ENCODE data around the gene ELK3. TPM values are rescaled to one million over a fixed set of nuclear protein-coding genes. Genes with fewer than 3 reads are reported as not detected.
"Not testable (repeated sequence)": the region's sequence is repeated elsewhere in the genome, so short reads cannot be mapped to it uniquely, and the experiment has no call there.

Gene ELK3
- total RNA-seq, 2 experiments from 2014 or later: 7.7 TPM

DNA sequence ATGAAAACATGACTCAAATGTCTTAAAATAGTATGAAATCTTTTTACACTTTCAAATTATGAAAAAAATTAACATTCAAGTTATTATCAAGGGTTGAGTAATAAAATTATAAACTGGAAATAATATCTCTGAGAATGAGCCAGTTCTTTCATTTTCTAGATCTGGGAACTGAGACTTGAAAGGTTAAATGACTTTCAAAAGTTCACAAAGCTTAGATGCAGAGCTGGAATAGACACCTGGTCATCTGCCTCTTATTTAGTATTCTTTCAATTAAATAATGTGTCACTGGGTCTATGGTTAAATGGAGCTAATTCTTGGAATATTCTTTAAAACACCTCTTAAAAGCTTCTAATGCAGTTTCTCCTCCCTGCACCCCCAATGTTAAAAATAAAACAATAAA lies 119.4 kb downstream of the ELK3 start:
- ATAC-seq: no peak
- TF ChIP-seq, protein P1, sequence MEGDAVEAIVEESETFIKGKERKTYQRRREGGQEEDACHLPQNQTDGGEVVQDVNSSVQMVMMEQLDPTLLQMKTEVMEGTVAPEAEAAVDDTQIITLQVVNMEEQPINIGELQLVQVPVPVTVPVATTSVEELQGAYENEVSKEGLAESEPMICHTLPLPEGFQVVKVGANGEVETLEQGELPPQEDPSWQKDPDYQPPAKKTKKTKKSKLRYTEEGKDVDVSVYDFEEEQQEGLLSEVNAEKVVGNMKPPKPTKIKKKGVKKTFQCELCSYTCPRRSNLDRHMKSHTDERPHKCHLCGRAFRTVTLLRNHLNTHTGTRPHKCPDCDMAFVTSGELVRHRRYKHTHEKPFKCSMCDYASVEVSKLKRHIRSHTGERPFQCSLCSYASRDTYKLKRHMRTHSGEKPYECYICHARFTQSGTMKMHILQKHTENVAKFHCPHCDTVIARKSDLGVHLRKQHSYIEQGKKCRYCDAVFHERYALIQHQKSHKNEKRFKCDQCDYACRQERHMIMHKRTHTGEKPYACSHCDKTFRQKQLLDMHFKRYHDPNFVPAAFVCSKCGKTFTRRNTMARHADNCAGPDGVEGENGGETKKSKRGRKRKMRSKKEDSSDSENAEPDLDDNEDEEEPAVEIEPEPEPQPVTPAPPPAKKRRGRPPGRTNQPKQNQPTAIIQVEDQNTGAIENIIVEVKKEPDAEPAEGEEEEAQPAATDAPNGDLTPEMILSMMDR (IDR thresholded peaks at IDR 0.05): no peak
- H3K4me1 Mint-ChIP-seq (ENCODE audit: low read depth): peaks cover 24% of the 10 kb centered on the region
- H3K4me3 Mint-ChIP-seq: no peak overlapping the region
- no peak for DNase-seq
- H3K36me3 Mint-ChIP-seq (ENCODE audit: low read depth): peaks cover 12% of the 10 kb centered on the region
- ChIA-PET POLR2A (interaction anchor here (1.3 kb wide), 1 partner anchor 86 kb away, joined by 3 read pairs; no protein-coding TSS in a partner anchor), CTCF (interaction anchor here (1.5 kb wide), 1 partner anchor 28 kb away, joined by 3 read pairs; no protein-coding TSS in a partner anchor)
- intact Hi-C loops (cut with micrococcal nuclease): no loop called here
- no peak overlapping the region for H3K27ac Mint-ChIP-seq
- no peaks in the 10 kb centered on the region for H3K27me3 Mint-ChIP-seq
- H3K9me3 Mint-ChIP-seq: no peaks in the 10 kb centered on the region

DNA sequence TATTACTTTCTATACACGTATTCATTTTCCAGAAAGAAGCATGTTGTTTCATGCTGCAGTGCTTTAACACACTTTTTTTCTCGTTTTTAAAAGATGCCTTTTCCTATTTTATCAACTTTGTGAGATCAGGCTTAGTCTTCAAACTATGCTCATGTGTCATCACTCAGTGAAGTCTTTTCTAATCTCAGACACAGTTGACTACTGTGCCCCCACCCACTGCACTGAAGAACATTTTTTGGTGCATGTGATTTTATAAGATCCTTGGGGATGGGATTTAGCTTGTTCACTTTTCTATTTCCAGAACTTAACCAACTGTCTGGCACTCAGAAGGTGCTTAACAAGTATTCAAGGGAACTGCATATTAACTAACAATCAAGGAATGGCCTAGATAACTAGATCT lies 120.5 kb downstream of the ELK3 start:
- Mint-ChIP-seq H3K36me3 (ENCODE audit: low read depth) (peaks cover 6% of the 10 kb centered on the region), H3K9me3 (no peaks in the 10 kb centered on the region), H3K4me3 (no peak overlapping the region), H3K4me1 (ENCODE audit: low read depth) (peaks cover 24% of the 10 kb centered on the region), H3K27me3 (no peaks in the 10 kb centered on the region), H3K27ac (no peak overlapping the region)
- DNase-seq: no peak
- POLR2A ChIA-PET: interaction anchor here (1.3 to 1.4 kb wide), 2 partner anchors 83 to 87 kb away, joined by 3 read pairs; no protein-coding TSS in a partner anchor
- no peak for ATAC-seq
- CTCF ChIA-PET: interaction anchor here (1.2 to 1.5 kb wide), 2 partner anchors 8 to 27 kb away, joined by 3 to 4 read pairs; no protein-coding TSS in a partner anchor
- TF ChIP-seq, protein P1 (IDR thresholded peaks at IDR 0.05): no peak
- intact Hi-C loops (cut with micrococcal nuclease): no loop called here

DNA sequence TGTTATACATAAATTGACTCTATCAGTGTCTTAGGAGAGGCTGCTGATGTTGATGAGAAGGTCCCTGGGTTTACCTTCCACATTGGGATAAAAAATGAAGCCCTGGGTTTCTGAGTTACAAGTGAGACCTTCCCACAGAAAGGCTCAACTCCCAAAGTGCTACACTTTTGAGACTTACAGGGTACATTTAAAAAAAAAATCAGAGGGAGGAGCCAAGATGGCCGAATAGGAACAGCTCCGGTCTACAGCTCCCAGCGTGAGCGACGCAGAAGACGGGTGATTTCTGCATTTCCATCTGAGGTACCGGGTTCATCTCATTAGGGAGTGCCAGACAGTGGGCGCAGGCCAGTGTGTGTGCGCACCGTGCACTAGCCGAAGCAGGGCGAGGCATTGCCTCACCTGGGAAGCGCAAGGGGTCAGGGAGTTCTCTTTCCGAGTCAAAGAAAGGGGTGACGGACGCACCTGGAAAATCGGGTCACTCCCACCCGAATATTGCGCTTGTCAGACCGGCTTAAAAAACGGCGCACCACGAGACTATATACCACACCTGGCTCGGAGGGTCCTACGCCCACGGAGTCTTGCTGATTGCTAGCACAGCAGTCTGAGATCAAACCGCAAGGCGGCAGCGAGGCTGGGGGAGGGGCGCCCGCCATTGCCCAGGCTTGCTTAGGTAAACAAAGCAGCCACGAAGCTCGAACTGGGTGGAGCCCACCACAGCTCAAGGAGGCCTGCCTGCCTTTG lies 121.7 kb downstream of the ELK3 start:
- CTCF ChIA-PET; H3K9me3 Mint-ChIP-seq; H3K27me3 Mint-ChIP-seq; intact Hi-C loops (cut with micrococcal nuclease); H3K36me3 Mint-ChIP-seq (ENCODE audit: low read depth): not testable (repeated sequence)
- DNase-seq: peak; percentile 14
- Mint-ChIP-seq H3K27ac (peak overlapping the region; percentile 85), H3K4me1 (ENCODE audit: low read depth) (peaks cover 24% of the 10 kb centered on the region), H3K4me3 (peak overlapping the region; percentile 82)
- ATAC-seq: peak; percentile 47
- POLR2A ChIA-PET: interaction anchor here (0.9 to 1.4 kb wide), 2 partner anchors 82 to 84 kb away, joined by 3 to 4 read pairs; partner anchors contain the start of gene CDK17

DNA sequence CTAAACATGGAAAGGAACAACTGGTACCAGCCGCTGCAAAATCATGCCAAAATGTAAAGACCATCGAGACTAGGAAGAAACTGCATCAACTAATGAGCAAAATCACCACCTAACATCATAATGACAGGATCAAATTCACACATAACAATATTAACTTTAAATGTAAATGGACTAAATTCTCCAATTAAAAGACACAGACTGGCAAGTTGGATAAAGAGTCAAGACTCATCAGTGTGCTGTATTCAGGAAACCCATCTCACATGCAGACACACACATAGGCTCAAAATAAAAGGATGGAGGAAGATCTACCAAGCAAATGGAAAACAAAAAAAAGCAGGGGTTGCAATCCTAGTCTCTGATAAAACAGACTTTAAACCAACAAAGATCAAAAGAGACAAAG lies 123.6 kb downstream of the ELK3 start:
- Mint-ChIP-seq H3K36me3 (ENCODE audit: low read depth) (peaks cover 14% of the 10 kb centered on the region), H3K4me1 (ENCODE audit: low read depth) (peaks cover 24% of the 10 kb centered on the region)
- H3K4me3 Mint-ChIP-seq; H3K27ac Mint-ChIP-seq; H3K9me3 Mint-ChIP-seq; CTCF ChIA-PET; H3K27me3 Mint-ChIP-seq; POLR2A ChIA-PET; ATAC-seq; DNase-seq; intact Hi-C loops (cut with micrococcal nuclease): not testable (repeated sequence)

Other genes with a start within 250 kb of the ELK3 start
- under 1 TPM; 0.25 TPM for gene HAL, start 198.0 kb upstream of the ELK3 start, total RNA-seq
- 100 to 1,000 TPM; 112 TPM for gene LTA4H, start 158.8 kb upstream of the ELK3 start, total RNA-seq
- gene CDK17, start 206.1 kb downstream of the ELK3 start, total RNA-seq: 10 to 100 TPM; 28.4 to 29.0 TPM

Data from activated CD8-positive, alpha-beta T cell treated with anti-CD3 and anti-CD28 coated beads for 36 hours (primary cell).